HG02884 (cell line): Measurements from ENCODE around the gene WNT5B.

Experiments
- ATAC-seq: cut with Tn5 transposase; IDR thresholded peaks from one replicate; pipeline ENCODE4 v1.9.1; 2021; ENCODE audit warnings: mild to moderate bottlenecking, moderate library complexity; ENCODE audit not compliant: unreplicated experiment

WNT5B gene

DNA sequence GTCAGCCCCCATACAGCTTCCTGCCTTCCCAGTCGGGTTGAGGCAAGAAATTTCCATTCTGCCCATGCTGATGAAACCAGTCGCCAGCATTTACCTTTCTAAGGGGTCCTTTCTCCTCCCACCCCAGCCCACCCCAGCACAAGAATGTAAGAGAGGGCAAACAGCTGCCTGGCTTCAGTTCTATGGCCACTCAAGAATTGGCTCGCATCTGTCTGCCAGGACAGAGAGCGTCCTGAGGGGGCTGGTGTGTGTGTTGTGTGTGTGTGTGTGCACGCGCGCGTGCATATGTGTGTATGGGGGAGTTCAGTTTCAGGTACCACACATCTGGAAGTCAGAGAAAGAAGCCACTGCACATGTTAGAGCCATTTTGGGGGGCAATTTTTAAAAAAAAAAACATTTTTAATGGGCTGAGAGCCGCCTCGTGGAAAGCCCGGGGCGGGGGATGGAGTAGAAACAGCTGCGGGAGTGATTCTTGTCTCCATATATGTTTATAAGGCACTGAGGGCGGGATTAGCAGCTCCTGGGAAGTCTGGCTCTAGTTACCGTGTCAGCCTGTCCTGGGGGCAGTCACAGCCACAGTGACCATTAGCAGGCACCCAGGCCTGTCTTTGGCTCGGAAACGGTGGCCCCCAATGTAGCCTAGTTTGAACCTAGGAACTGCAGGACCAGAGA lies at the start of gene WNT5B:
TSS of gene WNT5B (plus strand) at position 566 of the 672 bp plus-strand sequence. CDS start 2,124 bp downstream, outside the sequence.
- ATAC-seq, result no peak

GRCh38 chr12:1579651-1580435 lies 49.2 kb upstream of the WNT5B start:
- ATAC-seq, result no peak

GRCh38 chr12:1580526-1580925 lies 48.5 kb upstream of the WNT5B start:
- no peak for ATAC-seq

DNA sequence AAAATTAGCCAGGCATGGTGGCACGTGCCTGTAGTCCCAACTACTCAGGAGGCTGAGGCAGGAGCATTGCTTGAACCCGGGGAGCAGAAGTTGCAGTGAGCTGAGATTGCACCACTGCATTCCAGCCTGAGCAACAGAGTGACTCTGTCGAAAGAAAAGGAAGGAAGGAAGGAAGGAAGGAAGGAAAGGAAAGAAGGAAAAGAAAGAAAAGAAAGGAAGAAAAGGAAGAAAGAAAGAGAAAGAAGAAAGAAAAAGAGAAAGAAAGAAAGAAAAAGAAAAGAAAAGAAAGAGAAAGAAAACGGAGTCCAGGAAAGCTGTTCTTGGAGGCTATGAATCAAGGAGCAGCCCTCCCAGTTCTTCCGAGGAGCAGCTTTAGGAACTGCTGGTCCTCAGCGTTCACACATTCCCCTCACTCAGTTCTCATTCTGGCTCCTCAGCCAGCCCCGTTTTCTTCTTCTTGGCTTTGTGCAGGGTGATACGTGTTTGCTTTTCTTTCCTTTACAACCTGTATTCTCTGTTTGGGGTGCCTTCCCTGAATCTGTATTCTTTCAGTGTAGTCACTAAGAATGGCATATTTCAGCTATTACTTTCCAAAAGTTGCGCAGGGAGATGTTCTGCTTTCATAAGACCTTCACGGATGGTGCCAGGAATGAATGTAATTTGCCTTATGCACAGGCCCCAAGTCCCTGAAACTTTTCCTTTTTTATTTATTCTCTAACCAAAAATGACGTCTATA lies 46.9 kb upstream of the WNT5B start:
- ATAC-seq, result no peak

DNA sequence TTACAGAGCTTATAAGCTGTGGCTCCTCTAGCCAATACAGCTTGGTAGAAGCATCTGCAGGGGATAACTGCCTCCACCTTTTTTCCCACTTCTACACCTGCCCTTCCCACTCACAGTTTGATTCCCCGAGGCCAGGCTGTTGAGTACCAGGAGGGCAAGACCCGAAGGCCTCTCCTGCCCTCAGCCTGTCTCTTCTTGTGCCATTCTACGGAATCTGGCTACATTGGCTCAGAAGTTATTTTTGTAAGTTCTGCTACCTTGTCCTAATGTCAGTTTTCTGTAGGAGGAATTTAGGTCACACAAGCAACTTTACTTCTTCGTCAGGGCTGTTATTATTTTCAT lies 46.4 kb upstream of the WNT5B start:
- no peak for ATAC-seq

DNA sequence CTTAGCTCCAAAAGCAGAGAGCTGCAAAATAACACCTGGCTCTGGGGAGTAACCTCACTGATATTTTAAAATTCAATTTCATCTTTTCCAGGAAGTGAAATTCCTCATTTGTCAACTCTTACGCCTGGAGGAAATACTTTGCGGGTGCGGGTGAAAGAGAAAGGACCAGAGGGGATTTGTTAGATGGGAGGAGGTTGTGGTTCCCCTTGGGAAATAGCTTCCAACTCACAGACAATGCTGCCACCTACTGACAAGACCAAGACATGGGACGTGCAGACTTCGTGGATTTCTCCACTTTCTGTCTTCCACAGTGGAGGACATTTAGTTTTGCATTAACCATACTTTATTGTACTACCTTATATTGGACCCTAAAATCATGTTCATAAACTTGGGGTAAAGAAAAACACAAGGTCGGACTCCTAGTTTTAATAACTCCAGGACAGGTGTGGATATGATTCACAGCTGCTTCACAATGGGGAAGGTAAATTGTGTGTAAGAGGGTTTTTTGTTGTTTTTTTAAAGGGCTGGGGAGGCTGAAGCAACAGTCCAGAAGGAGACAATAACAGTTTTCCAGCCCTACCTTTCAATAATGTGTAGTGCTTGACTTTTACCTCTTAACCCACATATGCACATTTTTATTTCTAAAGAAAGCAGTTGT lies 45.5 kb upstream of the WNT5B start:
- ATAC-seq, result no peak

- ATAC-seq, result no peak
These were observed 44.7 kb upstream of the WNT5B start for GRCh38 chr12:1584326-1584725.

DNA sequence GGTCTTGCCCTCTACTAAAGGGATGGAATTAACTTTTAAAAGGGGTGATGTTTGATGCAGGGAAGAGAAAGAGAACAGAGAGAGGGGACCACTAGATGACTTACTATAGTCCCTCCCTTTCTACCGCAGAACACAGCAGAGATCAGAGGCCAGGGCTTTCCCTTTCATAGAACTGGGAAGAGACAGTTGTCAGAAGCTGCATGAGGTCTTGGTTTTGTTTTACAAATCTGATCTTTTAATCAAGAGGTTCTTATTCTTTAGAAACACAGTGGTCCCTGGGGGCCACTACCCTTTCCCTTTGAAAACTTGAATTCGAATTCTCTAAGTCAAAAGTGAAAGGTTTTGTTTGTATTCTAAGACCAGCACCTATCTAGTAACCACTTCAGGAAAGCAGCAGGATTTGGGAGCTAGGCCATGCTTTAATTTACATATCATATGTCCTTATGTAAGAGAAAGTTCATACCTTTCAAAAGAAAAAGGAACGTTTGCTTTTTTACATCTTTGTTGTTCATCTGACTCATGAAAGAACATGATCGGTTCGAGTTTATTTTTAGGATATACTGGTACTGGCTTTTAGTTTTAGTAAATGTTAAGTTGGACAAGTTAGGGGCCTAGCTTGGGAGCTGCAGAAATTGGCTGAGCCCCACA lies 41.0 kb upstream of the WNT5B start:
- no peak for ATAC-seq

- ATAC-seq, result no peak
These were observed 40.5 kb upstream of the WNT5B start for GRCh38 chr12:1588575-1588947.

GRCh38 chr12:1590221-1590979 lies 38.6 kb upstream of the WNT5B start:
- ATAC-seq, result no peak

- no peak for ATAC-seq
These were observed 38.0 kb upstream of the WNT5B start for GRCh38 chr12:1591034-1591433.

DNA sequence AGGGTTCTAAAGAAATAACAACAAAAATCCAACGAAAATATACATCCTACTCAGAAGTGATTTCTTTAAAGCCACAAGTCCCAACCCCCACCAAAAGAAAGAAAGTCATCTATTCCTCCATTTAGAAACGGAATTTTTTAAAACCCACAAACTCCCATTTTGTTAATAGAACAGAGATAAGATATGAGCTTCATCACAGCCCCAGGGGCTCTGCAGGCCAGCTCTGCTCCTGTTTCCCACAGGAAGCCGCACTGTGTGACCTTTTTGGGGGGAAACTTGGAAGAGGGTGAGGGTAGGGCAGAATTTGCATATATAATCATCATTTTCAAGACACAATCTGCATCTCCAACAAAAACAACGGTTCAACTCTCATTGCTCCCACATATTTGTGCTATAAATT lies 37.5 kb upstream of the WNT5B start:
- no peak for ATAC-seq

DNA sequence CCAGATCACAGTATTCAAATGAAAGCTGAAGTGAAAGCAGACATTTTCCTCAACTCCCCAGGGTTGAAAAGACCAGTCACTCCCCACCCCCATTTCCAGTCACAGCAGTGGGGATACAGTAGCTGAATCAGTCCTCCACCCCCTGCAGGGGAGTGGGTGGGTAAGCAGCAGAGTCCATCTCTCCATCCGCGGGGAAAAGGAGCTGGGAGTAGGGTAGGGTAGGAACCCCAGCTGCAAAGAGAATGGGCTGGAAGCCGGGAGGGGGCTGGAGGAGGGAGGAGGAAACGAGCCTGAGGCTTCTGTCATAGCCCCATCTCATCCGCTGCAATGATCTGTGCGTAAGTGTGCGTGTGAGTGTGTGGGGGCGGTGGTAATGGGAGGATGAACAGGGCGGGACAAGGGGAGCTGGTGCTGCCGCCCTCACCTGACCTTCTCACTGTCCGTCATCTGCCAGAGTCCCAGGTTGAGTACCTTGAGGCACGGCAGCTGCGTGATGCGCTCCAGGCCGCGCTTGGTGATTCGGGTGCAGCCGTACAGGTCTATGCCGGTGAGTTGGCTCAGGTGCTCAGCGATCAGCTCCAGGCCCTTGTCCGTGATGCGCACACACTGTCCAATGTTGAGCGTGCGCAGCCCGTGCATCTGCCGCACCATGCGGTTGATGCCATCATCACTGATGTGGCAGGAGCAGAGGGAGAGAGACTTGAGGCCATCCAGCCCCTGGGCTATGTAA lies 36.4 kb upstream of the WNT5B start:
- no peak for ATAC-seq

DNA sequence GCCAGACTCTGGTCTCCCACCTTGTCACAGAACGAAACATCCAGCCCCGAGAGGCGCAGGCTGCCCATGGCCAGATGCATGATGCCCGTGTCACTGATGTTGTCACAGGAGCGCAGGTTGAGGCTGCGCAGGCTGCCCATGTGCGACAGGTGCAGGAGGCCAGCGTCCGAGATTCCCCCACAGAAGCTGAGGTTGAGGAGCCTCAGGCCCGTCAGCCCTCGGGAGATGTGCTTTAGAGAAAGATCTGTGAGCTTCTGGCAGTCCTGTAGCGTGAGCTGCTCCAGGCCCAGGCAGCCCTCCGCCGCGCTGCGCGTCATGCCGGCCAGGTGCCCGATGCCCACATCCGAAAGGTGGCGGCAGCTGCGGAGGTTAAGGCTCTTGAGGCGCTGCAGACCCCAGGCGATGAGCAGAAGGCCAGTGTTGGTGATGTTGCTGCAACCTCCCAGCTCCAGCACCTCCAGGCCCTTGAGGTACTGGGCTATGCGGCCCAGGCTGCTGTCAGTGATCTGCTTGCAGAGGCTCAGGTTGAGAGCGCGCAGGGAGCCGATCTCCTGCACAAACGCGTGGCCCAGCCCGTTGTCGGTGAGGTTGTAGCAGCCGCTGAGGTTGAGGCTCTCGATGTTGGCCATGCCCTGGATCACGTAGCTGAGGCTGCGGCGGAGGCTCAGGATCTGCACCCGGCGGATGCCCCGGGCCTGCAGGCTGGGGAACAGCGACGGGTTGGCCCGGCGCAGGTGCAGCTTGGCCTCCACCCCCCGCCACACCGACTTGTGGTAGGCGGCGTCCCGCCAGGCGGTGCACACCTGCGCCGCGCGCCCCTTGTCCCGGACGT lies 35.6 kb upstream of the WNT5B start:
- ATAC-seq, result peak; percentile 20

DNA sequence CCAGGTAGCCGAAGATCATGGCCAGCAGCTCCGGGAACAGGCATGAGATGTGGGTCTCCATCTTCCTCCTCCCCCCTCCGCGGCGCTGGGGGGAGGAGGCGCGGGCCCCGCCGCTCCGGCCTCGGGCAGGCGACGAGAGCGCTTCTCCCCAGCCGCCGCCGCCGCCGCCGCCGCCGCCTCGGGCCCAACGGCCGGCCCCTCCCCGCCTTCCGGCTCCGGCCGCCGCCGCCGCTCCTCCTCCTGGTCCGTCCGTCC lies 35.1 kb upstream of the WNT5B start:
- ATAC-seq, result no peak

DNA sequence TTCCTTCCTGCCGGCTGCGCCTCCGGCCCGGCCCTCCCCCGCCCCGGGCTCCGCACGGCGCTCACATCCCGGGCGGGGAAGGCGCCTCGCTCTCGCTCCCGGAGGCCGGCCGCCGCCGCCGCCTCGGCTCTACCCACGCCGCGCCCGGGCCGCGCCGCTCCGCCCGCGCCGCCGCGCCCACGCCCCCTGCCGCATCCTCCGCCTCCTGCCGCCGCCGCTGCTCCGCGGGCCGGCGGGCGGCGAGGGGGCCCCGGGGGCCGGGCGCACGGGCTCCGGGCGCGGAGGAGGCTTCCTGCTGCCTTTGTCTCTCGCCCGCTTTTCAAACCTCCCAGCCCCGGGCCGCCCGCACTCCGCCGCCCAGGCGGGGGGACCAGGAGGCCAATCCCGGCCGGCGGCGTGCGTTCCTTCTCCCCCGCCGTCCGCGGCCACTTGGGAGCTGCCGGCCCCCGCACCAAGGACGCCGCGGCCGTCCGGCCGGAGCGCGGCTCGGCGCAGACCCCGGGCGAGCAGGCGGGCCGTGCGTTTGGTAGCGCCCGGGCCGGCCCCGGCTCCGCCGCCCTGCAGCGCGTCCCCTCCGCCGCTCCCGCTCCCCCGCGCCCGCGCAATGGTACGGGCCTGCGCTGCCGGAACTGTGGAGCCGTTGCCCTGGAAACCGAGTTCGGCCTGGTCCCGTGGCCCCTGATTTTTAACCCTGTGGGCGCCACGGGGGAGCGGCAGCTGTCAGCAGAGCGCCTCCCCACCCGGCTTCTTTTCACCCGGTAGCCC lies 34.6 kb upstream of the WNT5B start, which contains the start of gene FBXL14:
TSS of gene FBXL14 (minus strand) at position 321 of the 765 bp plus-strand sequence. CDS start 515 bp downstream, outside the sequence.
- peak; percentile 45 for ATAC-seq

DNA sequence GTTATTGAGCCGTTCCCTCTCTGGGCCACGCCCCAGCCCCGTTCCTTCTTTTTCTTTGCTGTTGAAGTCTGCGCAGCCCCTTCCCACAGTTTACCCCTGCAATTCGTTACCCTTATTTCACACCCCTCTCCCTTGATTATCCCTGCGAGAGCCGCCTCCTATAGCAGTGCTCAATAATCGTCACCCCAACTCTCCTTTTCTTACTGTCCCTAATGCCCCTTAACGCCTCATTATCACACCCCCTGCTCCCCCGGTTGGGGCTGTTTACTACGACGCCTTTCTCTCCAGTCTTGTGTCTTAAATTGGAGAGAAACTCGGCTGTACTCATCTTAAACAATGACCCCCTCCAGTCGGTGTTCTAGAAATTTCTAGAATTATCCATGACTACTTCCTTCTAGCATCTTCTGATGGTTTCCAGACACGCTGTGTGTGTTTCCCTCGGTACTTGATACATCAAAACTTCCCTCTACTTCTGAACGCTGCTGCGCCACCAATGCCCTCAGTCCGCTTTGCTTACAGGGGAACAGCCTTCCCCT lies 33.9 kb upstream of the WNT5B start:
- no peak for ATAC-seq
